ENCODE data around the gene ARHGDIG. TPM values are rescaled to one million over a fixed set of nuclear protein-coding genes. Genes with fewer than 3 reads are reported as not detected.

Gene ARHGDIG
- total and polyA plus RNA-seq, 9 donors: 0.10 to 0.77 TPM; not detected in 7

DNA sequence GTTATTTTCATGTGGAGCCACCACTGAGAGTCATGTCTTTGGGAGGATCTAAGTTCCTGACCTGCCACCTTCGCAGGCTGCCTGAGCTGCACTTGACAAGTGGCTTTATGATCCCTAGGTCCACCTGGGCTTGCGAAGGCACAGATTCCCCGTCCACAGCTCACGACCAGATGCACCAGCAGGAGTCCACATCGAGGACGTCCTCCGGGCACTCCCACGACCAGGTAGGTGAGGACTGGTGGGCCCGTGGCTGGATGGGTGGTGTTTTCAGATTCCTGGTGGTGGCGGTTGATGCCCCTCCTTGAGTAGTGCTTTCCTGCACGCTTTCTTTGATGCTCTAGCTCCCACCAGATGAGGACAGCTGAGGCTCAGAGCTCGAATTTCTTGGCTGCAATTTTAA, 31.0 kb upstream of the ARHGDIG start:
- Histone ChIP-seq H3K4me3 (no peak overlapping the region), H3K27me3 (no peaks in the 10 kb centered on the region), H3K27ac (no peak overlapping the region), H3K4me1 (ENCODE audit: insufficient read depth) (no peaks in the 10 kb centered on the region), H3K36me3 (no peaks in the 10 kb centered on the region), H3K9me3 (no peaks in the 10 kb centered on the region)
- TF ChIP-seq POLR2A (IDR thresholded peaks at IDR 0.05): no peak
- no peak for TF ChIP-seq EP300 (IDR thresholded peaks at IDR 0.05)
- TF ChIP-seq CTCF (IDR thresholded peaks at IDR 0.05): no peak
- intact Hi-C loops (cut with DNase I): no loop called here
- no peak for DNase-seq
- 86 to 90% (median 87%) methylated on average over 12 of the region's 12 CpGs for WGBS, 3 donors

- H3K36me3 ChIP-seq: no peaks in the 10 kb centered on the region
- H3K4me1 ChIP-seq (ENCODE audit: insufficient read depth): no peaks in the 10 kb centered on the region
- no peak overlapping the region for H3K27ac ChIP-seq
- no peaks in the 10 kb centered on the region for H3K27me3 ChIP-seq
- 79 to 81% (median 80%) methylated on average over 30 of the region's 30 CpGs for WGBS, 3 donors
- intact Hi-C loops (cut with DNase I): no loop called here
- DNase-seq: no peak
- TF ChIP-seq CTCF (IDR thresholded peaks at IDR 0.05): no peak
- TF ChIP-seq EP300 (IDR thresholded peaks at IDR 0.05): no peak
- TF ChIP-seq POLR2A (IDR thresholded peaks at IDR 0.05): no peak
- H3K9me3 ChIP-seq: no peaks in the 10 kb centered on the region
- no peak overlapping the region for H3K4me3 ChIP-seq
Measured at GRCh38 chr16:252366-253337, 27.7 kb upstream of the ARHGDIG start.

GRCh38 chr16:253833-254232, 26.6 kb upstream of the ARHGDIG start:
- Histone ChIP-seq H3K36me3 (no peaks in the 10 kb centered on the region), H3K9me3 (no peaks in the 10 kb centered on the region), H3K27me3 (no peaks in the 10 kb centered on the region), H3K4me3 (no peak overlapping the region), H3K27ac (no peak overlapping the region), H3K4me1 (ENCODE audit: insufficient read depth) (no peaks in the 10 kb centered on the region)
- intact Hi-C loops (cut with DNase I): no loop called here
- TF ChIP-seq CTCF (IDR thresholded peaks at IDR 0.05): no peak
- no peak for TF ChIP-seq EP300 (IDR thresholded peaks at IDR 0.05)
- no peak for TF ChIP-seq POLR2A (IDR thresholded peaks at IDR 0.05)
- no peak for DNase-seq
- 93 to 95% (median 94%) methylated on average over 6 of the region's 6 CpGs for WGBS, 3 donors

- TF ChIP-seq EP300 (IDR thresholded peaks at IDR 0.05): no peak
- TF ChIP-seq POLR2A (IDR thresholded peaks at IDR 0.05): no peak
- TF ChIP-seq CTCF (IDR thresholded peaks at IDR 0.05): no peak
- H3K9me3 ChIP-seq: no peaks in the 10 kb centered on the region
- no peaks in the 10 kb centered on the region for H3K4me1 ChIP-seq (ENCODE audit: insufficient read depth)
- H3K27ac ChIP-seq: no peak overlapping the region
- no peaks in the 10 kb centered on the region for H3K36me3 ChIP-seq
- WGBS, 3 donors: 95 to 97% (median 95%) methylated on average over 25 of the region's 25 CpGs
- DNase-seq: no peak
- no peaks in the 10 kb centered on the region for H3K27me3 ChIP-seq
- intact Hi-C loops (cut with DNase I): no loop called here
- no peak overlapping the region for H3K4me3 ChIP-seq
Measured at GRCh38 chr16:254461-254860, 25.9 kb upstream of the ARHGDIG start.
